Trophoblast cell (in vitro differentiated cells and primary cell): ENCODE data around the gene MRPS27.

ENCODE experiments used
- DNase-seq, 2 donors: peaks; one replicate each; pipeline ENCODE4 v3.0.0-alpha.2; 2016
- H2AFZ ChIP-seq: 2 replicates; pipeline ENCODE4 v1.6.1; 2013; ENCODE audit warnings: low read length, moderate library complexity, mild to moderate bottlenecking; ENCODE audit not compliant: insufficient read depth, poor library complexity
- H2AK5ac ChIP-seq: 2 replicates; pipeline ENCODE4 v1.6.1; 2013; ENCODE audit warnings: mild to moderate bottlenecking, low read length
- H2BK120ac ChIP-seq: 2 replicates; pipeline ENCODE4 v1.6.1; 2013; ENCODE audit warnings: low read length, mild to moderate bottlenecking, moderate library complexity; ENCODE audit not compliant: insufficient read depth, poor library complexity
- H2BK12ac ChIP-seq: 2 replicates; pipeline ENCODE4 v1.6.1; 2013; ENCODE audit warnings: mild to moderate bottlenecking, low read length, moderate library complexity
- H2BK5ac ChIP-seq: 2 replicates; pipeline ENCODE4 v1.6.1; 2013; ENCODE audit warnings: low read length, low read depth, moderate library complexity, mild to moderate bottlenecking; ENCODE audit not compliant: poor library complexity
- H3K14ac ChIP-seq: 2 replicates; pipeline ENCODE4 v1.6.1; 2013; ENCODE audit warnings: mild to moderate bottlenecking, low read length
- H3K18ac ChIP-seq: 2 replicates; pipeline ENCODE4 v1.6.1; 2013; ENCODE audit warnings: mild to moderate bottlenecking, low read length
- H3K23ac ChIP-seq: 2 replicates; pipeline ENCODE4 v1.6.1; 2013; ENCODE audit warnings: low read length
- H3K27ac ChIP-seq: 2 replicates; pipeline ENCODE4 v1.5.1; 2013; ENCODE audit warnings: low read depth, mild to moderate bottlenecking, inconsistent platforms, low read length, moderate library complexity
- H3K27me3 ChIP-seq: 2 replicates; pipeline ENCODE4 v1.6.1; 2013; ENCODE audit warnings: inconsistent platforms, mild to moderate bottlenecking, low read length, moderate library complexity; ENCODE audit not compliant: insufficient read depth
- H3K36me3 ChIP-seq, 2 experiments: 1 replicate in 1 of 2; 2 replicates in 1 of 2; pipeline ENCODE4 v1.6.1; 2013; ENCODE audit warnings: low read length in 2 of 2, mild to moderate bottlenecking in 2 of 2, moderate library complexity in 1 of 2; ENCODE audit not compliant: insufficient read depth in 2 of 2, control insufficient read depth in 1 of 2
- H3K4ac ChIP-seq: 2 replicates; pipeline ENCODE4 v1.6.1; 2013; ENCODE audit warnings: low read depth, mild to moderate bottlenecking, low read length, moderate library complexity
- H3K4me1 ChIP-seq, 2 experiments: 1 replicate in 1 of 2; 2 replicates in 1 of 2; pipeline ENCODE4 v1.6.1; 2013; ENCODE audit warnings: low read length in 2 of 2, mild to moderate bottlenecking in 2 of 2, moderate library complexity in 1 of 2; ENCODE audit not compliant: insufficient read depth in 2 of 2, control insufficient read depth in 1 of 2
- H3K4me2 ChIP-seq: 2 replicates; pipeline ENCODE4 v1.6.1; 2013; ENCODE audit warnings: inconsistent platforms, mild to moderate bottlenecking, low read length, moderate library complexity
- H3K4me3 ChIP-seq: 2 replicates; pipeline ENCODE4 v1.5.1; 2013; ENCODE audit warnings: mild to moderate bottlenecking, low read depth, low read length, inconsistent platforms
- H3K79me1 ChIP-seq: one replicate; pipeline ENCODE4 v1.6.1; 2013; ENCODE audit warnings: low read length
- H3K79me2 ChIP-seq: 2 replicates; pipeline ENCODE4 v1.6.1; 2013; ENCODE audit warnings: low read length, mild to moderate bottlenecking; ENCODE audit not compliant: control insufficient read depth, insufficient read depth, poor library complexity
- H3K9ac ChIP-seq: 2 replicates; pipeline ENCODE4 v1.6.1; 2013; ENCODE audit warnings: mild to moderate bottlenecking, low read length
- H3K9me3 ChIP-seq: 2 replicates; pipeline ENCODE4 v1.6.1; 2013; ENCODE audit warnings: low read depth, mild to moderate bottlenecking, control low read depth, inconsistent platforms, low read length; ENCODE audit not compliant: insufficient read depth
- H4K12ac ChIP-seq: 2 replicates; pipeline ENCODE4 v1.6.1; 2013; ENCODE audit warnings: low read depth, mild to moderate bottlenecking, low read length, moderate library complexity
- H4K8ac ChIP-seq: 2 replicates; pipeline ENCODE4 v1.6.1; 2013; ENCODE audit warnings: low read depth, mild to moderate bottlenecking, low read length, moderate library complexity
- H4K91ac ChIP-seq: one replicate; pipeline ENCODE4 v1.6.1; 2013; ENCODE audit warnings: low read depth, mild to moderate bottlenecking, low read length, moderate library complexity
- WGBS: extraction: QIAGEN DNeasy Blood & Tissue Kit; methylation state at CpG from one replicate; pipeline ENCODE4 v1.1.7; 2013; ENCODE audit warnings: missing lambda C conversion rate; ENCODE audit not compliant: insufficient read length, insufficient coverage; ENCODE audit errors: extremely low coverage; 5-methylcytosine and 5-hydroxymethylcytosine counted together

Gene MRPS27

GRCh38 chr5:72276219-72276752 lies 43.8 kb downstream of the MRPS27 start:
- no CpG with 5 or more reads among the region's 3 CpGs for WGBS
- Histone ChIP-seq H4K8ac (no peak overlapping the region), H3K27ac (no peak overlapping the region), H3K9me3 (no peaks in the 10 kb centered on the region), H3K36me3 (peaks cover 0 to 7% of the 10 kb centered on the region in 2 experiments), H3K27me3 (no peaks in the 10 kb centered on the region), H3K4me1 (peaks cover 0 to 4% of the 10 kb centered on the region in 2 experiments), H4K91ac (no peak overlapping the region), H2BK5ac (no peak overlapping the region), H3K14ac (no peak overlapping the region), H2AK5ac (no peak overlapping the region), H3K4me3 (no peak overlapping the region), H2AFZ (no peak overlapping the region), H3K18ac (no peak overlapping the region), H3K79me1 (no peaks in the 10 kb centered on the region), H4K12ac (no peak overlapping the region), H3K9ac (no peak overlapping the region), H3K4me2 (no peak overlapping the region), H3K23ac (no peak overlapping the region), H3K79me2 (no peaks in the 10 kb centered on the region), H2BK120ac (no peak overlapping the region), H2BK12ac (no peak overlapping the region), H3K4ac (no peak overlapping the region)
- no peak for DNase-seq

- no peak overlapping the region for H3K18ac ChIP-seq
- H4K91ac ChIP-seq: no peak overlapping the region
- H3K9ac ChIP-seq: no peak overlapping the region
- no peak overlapping the region for H3K23ac ChIP-seq
- DNase-seq: no peak
- no peaks in the 10 kb centered on the region for H3K79me2 ChIP-seq
- no CpG with 5 or more reads among the region's 7 CpGs for WGBS
- H4K12ac ChIP-seq: no peak overlapping the region
- H3K4me2 ChIP-seq: no peak overlapping the region
- H2AK5ac ChIP-seq: no peak overlapping the region
- H3K36me3 ChIP-seq: peaks cover 0 to 7% of the 10 kb centered on the region in 2 experiments
- no peak overlapping the region for H2BK5ac ChIP-seq
- H3K4me3 ChIP-seq: no peak overlapping the region
- no peak overlapping the region for H3K27ac ChIP-seq
- H4K8ac ChIP-seq: no peak overlapping the region
- no peak overlapping the region for H3K4ac ChIP-seq
- no peak overlapping the region for H3K14ac ChIP-seq
- H3K9me3 ChIP-seq: no peaks in the 10 kb centered on the region
- H3K79me1 ChIP-seq: no peaks in the 10 kb centered on the region
- H2BK120ac ChIP-seq: no peak overlapping the region
- H3K27me3 ChIP-seq: no peaks in the 10 kb centered on the region
- H2BK12ac ChIP-seq: no peak overlapping the region
- H2AFZ ChIP-seq: no peak overlapping the region
- peaks cover 0 to 2% of the 10 kb centered on the region in 2 experiments for H3K4me1 ChIP-seq
Observed at GRCh38 chr5:72273547-72273946, 46.5 kb downstream of the MRPS27 start.

DNA sequence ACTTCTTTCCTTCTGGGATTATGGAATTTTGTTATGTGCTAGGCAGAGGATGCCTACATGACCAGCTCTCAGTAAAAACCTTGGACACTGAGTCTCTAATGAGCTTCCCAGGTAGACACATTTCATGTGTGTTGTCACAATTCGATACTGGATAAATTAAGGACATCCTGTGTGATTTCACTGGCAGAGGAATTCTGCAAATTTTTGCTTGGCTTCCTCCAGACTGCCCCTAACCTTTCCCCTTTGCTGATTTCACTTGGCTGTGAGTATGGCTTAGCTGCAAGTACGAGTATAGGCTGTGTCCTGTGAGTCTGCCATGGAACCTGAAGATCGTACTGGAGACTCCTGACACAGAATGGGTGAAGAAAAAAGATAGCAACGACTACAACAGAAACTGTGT lies 47.6 kb downstream of the MRPS27 start:
- Histone ChIP-seq H3K9me3 (no peaks in the 10 kb centered on the region), H3K4me3 (no peak overlapping the region), H2BK120ac (no peak overlapping the region), H3K79me2 (no peaks in the 10 kb centered on the region), H2AK5ac (no peak overlapping the region), H4K91ac (no peak overlapping the region), H3K36me3 (peaks cover 0 to 3% of the 10 kb centered on the region in 2 experiments), H3K4ac (no peak overlapping the region), H4K8ac (no peak overlapping the region), H2BK5ac (no peak overlapping the region), H4K12ac (no peak overlapping the region), H3K9ac (no peak overlapping the region), H3K4me2 (no peak overlapping the region), H3K79me1 (no peaks in the 10 kb centered on the region), H2BK12ac (no peak overlapping the region), H3K4me1 (peaks cover 0 to 2% of the 10 kb centered on the region in 2 experiments), H2AFZ (no peak overlapping the region), H3K27ac (no peak overlapping the region), H3K27me3 (no peaks in the 10 kb centered on the region), H3K14ac (no peak overlapping the region), H3K23ac (no peak overlapping the region), H3K18ac (no peak overlapping the region)
- WGBS: no CpG with 5 or more reads among the region's 4 CpGs
- no peak for DNase-seq

GRCh38 chr5:72271702-72272101 lies 48.3 kb downstream of the MRPS27 start:
- H3K9ac ChIP-seq: no peak overlapping the region
- DNase-seq: no peak
- H4K12ac ChIP-seq: no peak overlapping the region
- no peak overlapping the region for H4K8ac ChIP-seq
- H3K79me2 ChIP-seq: no peaks in the 10 kb centered on the region
- no peak overlapping the region for H3K4me2 ChIP-seq
- peaks cover 0 to 2% of the 10 kb centered on the region in 2 experiments for H3K4me1 ChIP-seq
- no peak overlapping the region for H3K4ac ChIP-seq
- H3K27me3 ChIP-seq: no peaks in the 10 kb centered on the region
- no peak overlapping the region for H3K18ac ChIP-seq
- H2BK5ac ChIP-seq: no peak overlapping the region
- no peaks in the 10 kb centered on the region for H3K79me1 ChIP-seq
- H2BK12ac ChIP-seq: no peak overlapping the region
- H3K14ac ChIP-seq: no peak overlapping the region
- WGBS: no CpG with 5 or more reads among the region's 3 CpGs
- no peak overlapping the region for H3K23ac ChIP-seq
- peaks cover 0 to 3% of the 10 kb centered on the region in 2 experiments for H3K36me3 ChIP-seq
- H2BK120ac ChIP-seq: no peak overlapping the region
- no peaks in the 10 kb centered on the region for H3K9me3 ChIP-seq
- H3K27ac ChIP-seq: no peak overlapping the region
- H4K91ac ChIP-seq: no peak overlapping the region
- no peak overlapping the region for H2AFZ ChIP-seq
- no peak overlapping the region for H2AK5ac ChIP-seq
- no peak overlapping the region for H3K4me3 ChIP-seq
